Activated effector memory CD4-positive, alpha-beta T cell treated with Interleukin-2 at 50 U/mL for 16 hours (primary cell): ENCODE results near the gene OPN3.
A peak's percentile ranks its signal among the peaks of the same experiment; 100 is the strongest.
"Not testable (repeated sequence)": the region's sequence is repeated elsewhere in the genome, so short reads cannot be mapped to it uniquely, and the experiment has no call there.

ENCODE experiments used
- DNase-seq: peaks from one replicate; pipeline ENCODE4 v3.0.0-alpha.2; 2020

The OPN3 gene

GRCh38 chr1:241640149-241640866 is at the start of gene OPN3, which contains the start of gene CHML:
OPN3 (minus strand) TSS chr1:241640369; CDS start chr1:241640254, 115 bp downstream.
CHML (minus strand) TSS chr1:241640369; CDS start chr1:241635766, 4,603 bp downstream.
- DNase-seq = peak; percentile 90

GRCh38 chr1:241688940-241689368 is 48.8 kb upstream of the OPN3 start:
- DNase-seq = no peak

- DNase-seq = no peak
Measured at GRCh38 chr1:241684108-241684507, 43.9 kb upstream of the OPN3 start.

GRCh38 chr1:241682921-241683320 is 42.8 kb upstream of the OPN3 start:
- no peak for DNase-seq

GRCh38 chr1:241681861-241682448 is 41.8 kb upstream of the OPN3 start:
- not testable (repeated sequence) for DNase-seq

GRCh38 chr1:241679961-241680360 is 39.8 kb upstream of the OPN3 start:
- no peak for DNase-seq

GRCh38 chr1:241679404-241679803 is 39.2 kb upstream of the OPN3 start:
- DNase-seq = no peak

- no peak for DNase-seq
Measured at GRCh38 chr1:241678536-241678935, 38.4 kb upstream of the OPN3 start.

GRCh38 chr1:241677201-241677600 is 37.0 kb upstream of the OPN3 start:
- no peak for DNase-seq

GRCh38 chr1:241675983-241676382 is 35.8 kb upstream of the OPN3 start:
- no peak for DNase-seq

- no peak for DNase-seq
Measured at GRCh38 chr1:241674805-241675384, 34.7 kb upstream of the OPN3 start.

GRCh38 chr1:241672301-241672700 is 32.1 kb upstream of the OPN3 start:
- no peak for DNase-seq

GRCh38 chr1:241666419-241666818 is 26.2 kb upstream of the OPN3 start:
- no peak for DNase-seq

GRCh38 chr1:241660424-241660972 is 20.3 kb upstream of the OPN3 start:
- no peak for DNase-seq

- not testable (repeated sequence) for DNase-seq
Measured at GRCh38 chr1:241659016-241659415, 18.8 kb upstream of the OPN3 start.

GRCh38 chr1:241658081-241658793 is 18.1 kb upstream of the OPN3 start:
- no peak for DNase-seq

GRCh38 chr1:241654641-241655040 is 14.5 kb upstream of the OPN3 start:
- no peak for DNase-seq

- DNase-seq = no peak
Measured at GRCh38 chr1:241654019-241654418, 13.8 kb upstream of the OPN3 start.

GRCh38 chr1:241652012-241652411 is 11.8 kb upstream of the OPN3 start, which contains the start of gene WDR64:
WDR64 (plus strand) TSS chr1:241652281; CDS start chr1:241652485, 204 bp downstream.
- no peak for DNase-seq

- DNase-seq = no peak
Measured at GRCh38 chr1:241648159-241648558, 8.0 kb upstream of the OPN3 start.

GRCh38 chr1:241647658-241648057 is 7.5 kb upstream of the OPN3 start:
- no peak for DNase-seq

GRCh38 chr1:241646201-241646600 is 6.0 kb upstream of the OPN3 start:
- DNase-seq = no peak

- DNase-seq = no peak
Measured at GRCh38 chr1:241645199-241645598, 5.0 kb upstream of the OPN3 start.
